Mammary epithelial cell (primary cell): ENCODE measurements around the gene IFI27.

ENCODE experiments used
- EZH2 ChIP-seq: IDR thresholded peaks from 2 replicates; pipeline ENCODE4 v1.6.1; 2012; ENCODE audit warnings: low read length, inconsistent platforms, borderline replicate concordance
- TF ChIP-seq, protein P1 (sequence below), 2 donors: IDR thresholded peaks in 1 of 2; conservative IDR thresholded peaks in 1 of 2; 2 replicates each; pipeline ENCODE4 v1.5.1; 2011 to 2012; ENCODE audit warnings: inconsistent platforms in 2 of 2, low read length in 2 of 2, mild to moderate bottlenecking in 2 of 2, control low read depth in 1 of 2, low read depth in 1 of 2; ENCODE audit not compliant: insufficient read depth in 1 of 2; ENCODE audit errors: extremely low read depth in 1 of 2

- TF ChIP-seq, protein P1, sequence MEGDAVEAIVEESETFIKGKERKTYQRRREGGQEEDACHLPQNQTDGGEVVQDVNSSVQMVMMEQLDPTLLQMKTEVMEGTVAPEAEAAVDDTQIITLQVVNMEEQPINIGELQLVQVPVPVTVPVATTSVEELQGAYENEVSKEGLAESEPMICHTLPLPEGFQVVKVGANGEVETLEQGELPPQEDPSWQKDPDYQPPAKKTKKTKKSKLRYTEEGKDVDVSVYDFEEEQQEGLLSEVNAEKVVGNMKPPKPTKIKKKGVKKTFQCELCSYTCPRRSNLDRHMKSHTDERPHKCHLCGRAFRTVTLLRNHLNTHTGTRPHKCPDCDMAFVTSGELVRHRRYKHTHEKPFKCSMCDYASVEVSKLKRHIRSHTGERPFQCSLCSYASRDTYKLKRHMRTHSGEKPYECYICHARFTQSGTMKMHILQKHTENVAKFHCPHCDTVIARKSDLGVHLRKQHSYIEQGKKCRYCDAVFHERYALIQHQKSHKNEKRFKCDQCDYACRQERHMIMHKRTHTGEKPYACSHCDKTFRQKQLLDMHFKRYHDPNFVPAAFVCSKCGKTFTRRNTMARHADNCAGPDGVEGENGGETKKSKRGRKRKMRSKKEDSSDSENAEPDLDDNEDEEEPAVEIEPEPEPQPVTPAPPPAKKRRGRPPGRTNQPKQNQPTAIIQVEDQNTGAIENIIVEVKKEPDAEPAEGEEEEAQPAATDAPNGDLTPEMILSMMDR (conservative IDR thresholded peaks at IDR 0.05 in 1 of 2, IDR thresholded peaks at IDR 0.05 in 1 of 2; ENCODE audit: extremely low read depth in 1 of 2, insufficient read depth in 1 of 2, low read depth in 1 of 2, low read length in 2 of 2) = no peak
- TF ChIP-seq EZH2 = no peak
Measured at GRCh38 chr14:94115058-94115591, 4.6 kb downstream of the IFI27 start.
